ENCODE results near the gene MYLIP. TPM values are rescaled to one million over a fixed set of nuclear protein-coding genes. Genes with fewer than 3 reads are reported as not detected.

MYLIP gene
- total and polyA plus RNA-seq, 5 experiments from 2014 or later, result 23.1 to 108 (median 72.6) TPM

- DNase-seq, result no peak
- no peak for ATAC-seq
- peaks cover 0 to 11% (median 3%) of the 10 kb centered on the region in 9 donors for H3K9me3 Mint-ChIP-seq
- H3K27me3 Mint-ChIP-seq, result peaks cover 0 to 11% (median 6%) of the 10 kb centered on the region in 5 donors
- no peak overlapping the region for H3K27ac Mint-ChIP-seq
- POLR2A ChIA-PET, result interaction anchor here (0.6 kb wide), 1 partner anchor 27 kb away, joined by 3 read pairs; no protein-coding TSS in a partner anchor
- H3K4me1 Mint-ChIP-seq, result peaks cover 0 to 6% (median 0%) of the 10 kb centered on the region in 4 donors
- no peak overlapping the region for H3K4me3 Mint-ChIP-seq
- H3K36me3 Mint-ChIP-seq, result peaks cover 0 to 7% (median 2%) of the 10 kb centered on the region in 3 donors
Observed at GRCh38 chr6:16092990-16093389, 35.9 kb upstream of the MYLIP start.

- H3K4me3 Mint-ChIP-seq, result no peak overlapping the region
- H3K9me3 Mint-ChIP-seq, result peaks cover 4 to 23% (median 6%) of the 10 kb centered on the region in 9 donors
- DNase-seq, result no peak
- peaks cover 0 to 11% (median 6%) of the 10 kb centered on the region in 5 donors for H3K27me3 Mint-ChIP-seq
- peaks cover 0 to 6% (median under 1%) of the 10 kb centered on the region in 4 donors for H3K4me1 Mint-ChIP-seq
- peaks cover 0 to 7% (median 2%) of the 10 kb centered on the region in 3 donors for H3K36me3 Mint-ChIP-seq
- ATAC-seq, result no peak
- POLR2A ChIA-PET, result no interaction called here
- no peak overlapping the region for H3K27ac Mint-ChIP-seq
Observed at GRCh38 chr6:16095180-16095579, 33.7 kb upstream of the MYLIP start.

DNA sequence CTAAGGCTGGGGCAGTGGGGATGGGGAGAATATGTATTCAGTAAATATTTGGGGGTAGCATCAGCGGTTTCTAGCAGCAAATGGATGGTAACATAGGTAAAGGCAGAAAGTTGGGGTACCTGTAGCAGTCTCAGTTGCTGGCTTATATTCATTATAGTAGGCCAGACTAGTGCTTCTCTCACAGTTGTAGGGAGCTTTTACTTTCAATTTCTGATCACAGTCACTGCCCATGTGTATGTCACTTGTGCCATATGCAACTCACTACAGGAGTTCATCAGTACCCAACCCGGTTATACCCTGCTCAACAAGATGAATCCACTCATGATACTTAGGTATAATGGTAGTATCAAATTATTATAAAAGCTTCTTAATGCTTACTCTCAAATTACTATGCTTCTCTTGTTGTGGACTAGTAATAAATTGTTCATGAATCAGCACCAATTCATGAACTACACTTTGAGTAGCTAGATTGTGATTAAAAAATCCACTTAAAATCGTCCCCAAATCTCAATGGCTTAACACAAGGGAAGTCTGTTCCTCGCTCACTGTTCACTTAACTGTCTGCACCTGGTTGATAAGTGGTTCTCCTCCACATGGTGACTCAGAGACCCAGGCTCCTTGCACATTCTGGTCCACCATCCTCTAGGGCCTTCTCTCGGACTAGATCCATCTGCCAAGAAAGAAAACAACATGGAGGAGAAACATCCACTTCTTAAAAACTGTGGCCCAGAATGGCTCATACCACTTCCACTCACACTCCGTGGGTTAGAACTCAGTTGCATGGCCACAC is 31.3 kb upstream of the MYLIP start:
- H3K4me1 Mint-ChIP-seq, result peaks cover 0 to 6% (median under 1%) of the 10 kb centered on the region in 4 donors
- H3K4me3 Mint-ChIP-seq, result no peak overlapping the region
- peaks cover 8 to 31% (median 17%) of the 10 kb centered on the region in 9 donors for H3K9me3 Mint-ChIP-seq
- DNase-seq (no peak), ATAC-seq (no peak)
- peaks cover 0 to 10% (median 2%) of the 10 kb centered on the region in 3 donors for H3K36me3 Mint-ChIP-seq
- no peak overlapping the region for H3K27ac Mint-ChIP-seq
- H3K27me3 Mint-ChIP-seq, result peaks cover 0 to 9% (median 5%) of the 10 kb centered on the region in 5 donors
- POLR2A ChIA-PET, result no interaction called here

- POLR2A ChIA-PET, result no interaction called here
Observed at GRCh38 chr6:16098211-16098610, 30.7 kb upstream of the MYLIP start.

GRCh38 chr6:16102208-16102607 is 26.7 kb upstream of the MYLIP start:
- Mint-ChIP-seq H3K4me1 (peaks cover 0 to 2% (median under 1%) of the 10 kb centered on the region in 4 donors), H3K36me3 (peaks cover 0 to 4% (median 2%) of the 10 kb centered on the region in 3 donors), H3K4me3 (no peak overlapping the region), H3K9me3 (peaks cover 7 to 31% (median 17%) of the 10 kb centered on the region in 9 donors), H3K27me3 (peaks cover 0 to 2% (median 0%) of the 10 kb centered on the region in 5 donors), H3K27ac (no peak overlapping the region)
- ATAC-seq, result no peak
- no peak for DNase-seq
- POLR2A ChIA-PET, result no interaction called here

More at GRCh38 chr6:16098211-16098610, 30.7 kb upstream of the MYLIP start:
- peaks cover 0 to 6% (median under 1%) of the 10 kb centered on the region in 4 donors for H3K4me1 Mint-ChIP-seq
- ATAC-seq, result no peak
- H3K27me3 Mint-ChIP-seq, result peaks cover 0 to 4% (median 2%) of the 10 kb centered on the region in 5 donors
- H3K27ac Mint-ChIP-seq, result no peak overlapping the region
- H3K36me3 Mint-ChIP-seq, result peaks cover 0 to 10% (median 2%) of the 10 kb centered on the region in 3 donors
- H3K9me3 Mint-ChIP-seq, result peaks cover 8 to 31% (median 17%) of the 10 kb centered on the region in 9 donors
- no peak for DNase-seq
- H3K4me3 Mint-ChIP-seq, result no peak overlapping the region

DNA sequence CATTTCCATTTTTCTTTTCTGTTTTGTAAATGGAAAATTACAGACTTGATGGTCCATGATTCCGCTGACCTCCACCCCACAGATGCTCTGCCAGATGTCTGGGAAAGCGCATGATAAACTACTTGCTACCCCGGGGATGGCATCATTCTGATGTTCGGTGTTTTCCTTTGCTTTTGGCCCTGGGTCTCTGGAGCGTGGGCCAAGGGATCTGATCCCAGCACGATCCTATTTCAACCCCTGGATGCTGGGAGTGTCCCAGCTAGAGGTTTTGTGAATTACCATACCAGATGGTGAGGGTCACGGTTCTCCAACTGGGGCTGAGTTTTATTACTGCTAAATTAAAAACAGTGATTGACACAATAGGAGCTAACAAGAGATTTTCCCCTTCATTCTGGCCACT is 25.2 kb upstream of the MYLIP start:
- H3K4me3 Mint-ChIP-seq, result no peak overlapping the region
- peaks cover 0 to 4% (median 0%) of the 10 kb centered on the region in 3 donors for H3K36me3 Mint-ChIP-seq
- POLR2A ChIA-PET, result no interaction called here
- H3K4me1 Mint-ChIP-seq, result peaks cover 0 to 2% (median 0%) of the 10 kb centered on the region in 4 donors
- DNase-seq (no peak), ATAC-seq (no peak)
- no peaks in the 10 kb centered on the region for H3K27me3 Mint-ChIP-seq
- no peak overlapping the region for H3K27ac Mint-ChIP-seq
- H3K9me3 Mint-ChIP-seq, result peaks cover 4 to 23% (median 14%) of the 10 kb centered on the region in 9 donors

GRCh38 chr6:16104624-16105433 is 24.1 kb upstream of the MYLIP start:
- H3K4me1 Mint-ChIP-seq, result peaks cover 0 to 3% (median 0%) of the 10 kb centered on the region in 4 donors
- POLR2A ChIA-PET, result no interaction called here
- H3K9me3 Mint-ChIP-seq, result peaks cover 4 to 16% (median 12%) of the 10 kb centered on the region in 9 donors
- no peak overlapping the region for H3K27ac Mint-ChIP-seq
- peaks cover 0 to 9% (median 0%) of the 10 kb centered on the region in 5 donors for H3K27me3 Mint-ChIP-seq
- H3K4me3 Mint-ChIP-seq, result no peak overlapping the region
- ATAC-seq, result no peak
- no peak for DNase-seq
- H3K36me3 Mint-ChIP-seq, result peaks cover 0 to 4% (median 0%) of the 10 kb centered on the region in 3 donors

- Mint-ChIP-seq H3K9me3 (peaks cover 2 to 7% (median 4%) of the 10 kb centered on the region in 9 donors), H3K4me3 (no peak overlapping the region), H3K27ac (no peak overlapping the region), H3K4me1 (peaks cover 0 to 3% (median 0%) of the 10 kb centered on the region in 4 donors), H3K36me3 (peaks cover 0 to 4% (median 0%) of the 10 kb centered on the region in 3 donors), H3K27me3 (peaks cover 0 to 13% (median 0%) of the 10 kb centered on the region in 5 donors)
- POLR2A ChIA-PET, result no interaction called here
- ATAC-seq, result no peak
- DNase-seq, result no peak
Observed at GRCh38 chr6:16105854-16106253, 23.0 kb upstream of the MYLIP start.

GRCh38 chr6:16106991-16107787 is 21.7 kb upstream of the MYLIP start:
- ATAC-seq (no peak), DNase-seq (no peak)
- Mint-ChIP-seq H3K4me1 (peaks cover 0 to 3% (median 0%) of the 10 kb centered on the region in 4 donors), H3K36me3 (no peaks in the 10 kb centered on the region), H3K4me3 (no peak overlapping the region), H3K27ac (no peak overlapping the region), H3K9me3 (no peaks in the 10 kb centered on the region), H3K27me3 (peaks cover 0 to 13% (median 0%) of the 10 kb centered on the region in 5 donors)
- POLR2A ChIA-PET, result no interaction called here

DNA sequence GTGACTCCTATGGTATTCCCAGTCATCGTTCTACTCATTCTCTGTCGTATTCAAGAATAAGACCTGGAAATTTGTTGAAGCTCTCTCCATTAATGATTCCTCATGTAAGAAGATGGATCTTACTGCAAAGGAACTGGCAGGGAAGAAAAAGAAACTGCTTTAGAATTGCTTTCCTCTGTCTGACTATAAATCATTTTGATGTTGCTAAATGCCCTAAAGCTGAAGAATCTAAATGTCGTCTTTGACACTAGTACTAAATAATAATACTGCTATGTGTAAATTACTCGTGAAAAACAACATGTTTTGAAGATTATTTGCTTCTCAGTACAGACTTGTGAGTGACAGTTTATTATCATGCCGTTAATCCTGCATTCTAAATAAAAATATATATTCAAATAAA is 20.5 kb upstream of the MYLIP start:
- H3K4me1 Mint-ChIP-seq, result peaks cover 0 to 3% (median 0%) of the 10 kb centered on the region in 4 donors
- no peaks in the 10 kb centered on the region for H3K9me3 Mint-ChIP-seq
- H3K27ac Mint-ChIP-seq, result no peak overlapping the region
- DNase-seq (no peak), ATAC-seq (no peak)
- POLR2A ChIA-PET, result no interaction called here
- H3K4me3 Mint-ChIP-seq, result no peak overlapping the region
- no peaks in the 10 kb centered on the region for H3K36me3 Mint-ChIP-seq
- peaks cover 0 to 13% (median 0%) of the 10 kb centered on the region in 5 donors for H3K27me3 Mint-ChIP-seq

DNA sequence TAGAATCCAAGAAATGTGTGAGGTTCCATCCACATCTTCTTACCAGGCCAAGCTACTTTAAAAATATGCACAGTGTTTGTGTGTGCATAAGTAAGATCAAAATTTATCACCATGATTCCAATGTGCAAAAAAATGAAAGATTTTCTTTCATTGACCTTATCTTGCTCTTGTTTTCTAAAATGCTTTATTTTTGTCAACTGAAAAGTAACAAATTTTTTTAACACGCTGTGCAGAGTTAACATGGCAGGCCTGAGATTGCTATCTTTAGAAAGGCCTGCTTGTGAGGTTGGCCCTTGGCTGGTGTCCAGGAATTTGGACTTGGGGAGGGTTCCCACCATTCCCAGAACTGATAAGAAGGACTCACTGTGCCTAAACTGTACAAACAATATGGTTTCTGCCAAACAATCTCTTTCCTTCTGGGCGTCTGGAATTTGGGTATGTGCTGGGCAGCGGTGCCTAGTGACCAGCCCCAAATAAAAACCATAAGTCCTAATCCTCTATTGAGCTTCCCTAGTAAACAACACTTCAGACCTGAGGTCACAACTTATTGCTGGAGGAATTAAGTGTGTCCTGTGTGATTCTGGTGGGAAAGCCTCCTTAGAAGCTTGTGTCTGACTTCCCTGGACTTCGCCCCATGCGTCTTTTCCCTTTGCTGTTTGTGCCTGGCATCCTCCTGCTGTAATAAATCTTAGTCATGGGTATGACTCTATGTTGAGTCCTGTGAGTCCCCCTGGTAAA is 19.8 kb upstream of the MYLIP start:
- Mint-ChIP-seq H3K4me3 (no peak overlapping the region), H3K9me3 (no peaks in the 10 kb centered on the region), H3K27ac (no peak overlapping the region), H3K27me3 (peaks cover 0 to 13% (median 0%) of the 10 kb centered on the region in 5 donors), H3K4me1 (peaks cover 0 to 3% (median 0%) of the 10 kb centered on the region in 4 donors), H3K36me3 (no peaks in the 10 kb centered on the region)
- POLR2A ChIA-PET, result no interaction called here
- no peak for DNase-seq
- ATAC-seq, result no peak
